22Rv1 (cell line): ENCODE data around the gene PRDM1.

ENCODE experiments used
- H3K27ac ChIP-seq: fragments of 450-650 bp; 2 replicates; pipeline ENCODE4 v1.5.1; 2017
- CTCF ChIP-seq: fragments of 450-650 bp; IDR thresholded peaks from 2 replicates; pipeline ENCODE4 v1.5.1; 2017; ENCODE audit warnings: mild to moderate bottlenecking
- ZFX ChIP-seq: fragments of 450-650 bp; IDR thresholded peaks from 2 replicates; pipeline ENCODE4 v1.6.1; 2017; ENCODE audit warnings: antibody characterized with exemption, borderline replicate concordance

The PRDM1 gene

GRCh38 chr6:106056746-106057390 lies 29.3 kb upstream of the PRDM1 start:
- TF ChIP-seq CTCF (no peak), ZFX (no peak)
- peak overlapping the region; percentile 79 for H3K27ac ChIP-seq

- H3K27ac ChIP-seq, result no peak overlapping the region
- TF ChIP-seq CTCF (no peak), ZFX (no peak)
Measured at GRCh38 chr6:106059331-106059730, 26.8 kb upstream of the PRDM1 start.

GRCh38 chr6:106060167-106060566 lies 26.0 kb upstream of the PRDM1 start:
- H3K27ac ChIP-seq, result no peak overlapping the region
- TF ChIP-seq ZFX (no peak), CTCF (no peak)

GRCh38 chr6:106063448-106063850 lies 22.7 kb upstream of the PRDM1 start:
- no peak overlapping the region for H3K27ac ChIP-seq
- TF ChIP-seq ZFX (no peak), CTCF (no peak)

GRCh38 chr6:106064142-106064541 lies 22.0 kb upstream of the PRDM1 start:
- TF ChIP-seq CTCF (no peak), ZFX (no peak)
- H3K27ac ChIP-seq, result no peak overlapping the region

- TF ChIP-seq ZFX, result no peak
- no peak for TF ChIP-seq CTCF
- H3K27ac ChIP-seq, result no peak overlapping the region
Measured at GRCh38 chr6:106064756-106065155, 21.4 kb upstream of the PRDM1 start.

GRCh38 chr6:106066989-106067388 lies 19.1 kb upstream of the PRDM1 start:
- TF ChIP-seq CTCF (no peak), ZFX (no peak)
- no peak overlapping the region for H3K27ac ChIP-seq
